Daoy (cell line): Measurements from ENCODE around the gene RFPL3. TPM values are rescaled to one million over a fixed set of nuclear protein-coding genes. Genes with fewer than 3 reads are reported as not detected.
"Not testable (repeated sequence)": the region's sequence is repeated elsewhere in the genome, so short reads cannot be mapped to it uniquely, and the experiment has no call there.

Experiments used
- DNase-seq: peaks from one replicate; pipeline ENCODE4 v3.0.0-alpha.2; 2015; ENCODE audit warnings: low read depth
- total RNA-seq: library from RNA; depleted of rRNA; stranded (reverse); fragments of >200 nt; shearing (Covaris generic); gene quantifications from 2 replicates; pipeline ENCODE4 v1.2.3, GENCODE V29; 2014; rRNA removed

Gene RFPL3
- total RNA-seq: not detected in 2 replicates

GRCh38 chr22:32357567-32357966 lies at the start of gene RFPL3:
Gene RFPL3 (plus strand): TSS chr22:32357867. CDS start chr22:32358072, 205 bp downstream.
- DNase-seq: not testable (repeated sequence)

- DNase-seq: no peak
Measured at GRCh38 chr22:32308191-32308590, 49.5 kb upstream of the RFPL3 start.

GRCh38 chr22:32308934-32309333 lies 48.7 kb upstream of the RFPL3 start:
- no peak for DNase-seq

GRCh38 chr22:32309585-32310251 lies 47.9 kb upstream of the RFPL3 start:
- no peak for DNase-seq

- no peak for DNase-seq
Measured at GRCh38 chr22:32310777-32311176, 46.9 kb upstream of the RFPL3 start.

- no peak for DNase-seq
Measured at GRCh38 chr22:32311551-32312071, 46.1 kb upstream of the RFPL3 start.

- no peak for DNase-seq
Measured at GRCh38 chr22:32312748-32313147, 44.9 kb upstream of the RFPL3 start.

GRCh38 chr22:32313532-32313931 lies 44.1 kb upstream of the RFPL3 start:
- DNase-seq: no peak

- no peak for DNase-seq
Measured at GRCh38 chr22:32317524-32317923, 40.1 kb upstream of the RFPL3 start.

- DNase-seq: no peak
Measured at GRCh38 chr22:32318361-32318760, 39.3 kb upstream of the RFPL3 start.

GRCh38 chr22:32319861-32320406 lies 37.7 kb upstream of the RFPL3 start:
- no peak for DNase-seq

GRCh38 chr22:32322986-32323385 lies 34.7 kb upstream of the RFPL3 start:
- no peak for DNase-seq

GRCh38 chr22:32323513-32324164 lies 34.0 kb upstream of the RFPL3 start:
- DNase-seq: no peak

GRCh38 chr22:32324505-32325415 lies 32.9 kb upstream of the RFPL3 start:
- no peak for DNase-seq

- DNase-seq: no peak
Measured at GRCh38 chr22:32325416-32325801, 32.3 kb upstream of the RFPL3 start.

- DNase-seq: no peak
Measured at GRCh38 chr22:32325811-32326237, 31.8 kb upstream of the RFPL3 start.

- DNase-seq: no peak
Measured at GRCh38 chr22:32326647-32327046, 31.0 kb upstream of the RFPL3 start.

GRCh38 chr22:32327066-32327465 lies 30.6 kb upstream of the RFPL3 start:
- DNase-seq: peak; percentile 41

- DNase-seq: no peak
Measured at GRCh38 chr22:32327596-32328171, 30.0 kb upstream of the RFPL3 start.

- DNase-seq: no peak
Measured at GRCh38 chr22:32328306-32329201, 29.1 kb upstream of the RFPL3 start.
